HG02938 (cell line): Measurements from ENCODE around the gene SPRYD4.

Experiments used
- ATAC-seq: cut with Tn5 transposase; IDR thresholded peaks from one replicate; pipeline ENCODE4 v1.9.1; 2021; ENCODE audit warnings: mild to moderate bottlenecking, moderate library complexity; ENCODE audit not compliant: unreplicated experiment

The SPRYD4 gene

DNA sequence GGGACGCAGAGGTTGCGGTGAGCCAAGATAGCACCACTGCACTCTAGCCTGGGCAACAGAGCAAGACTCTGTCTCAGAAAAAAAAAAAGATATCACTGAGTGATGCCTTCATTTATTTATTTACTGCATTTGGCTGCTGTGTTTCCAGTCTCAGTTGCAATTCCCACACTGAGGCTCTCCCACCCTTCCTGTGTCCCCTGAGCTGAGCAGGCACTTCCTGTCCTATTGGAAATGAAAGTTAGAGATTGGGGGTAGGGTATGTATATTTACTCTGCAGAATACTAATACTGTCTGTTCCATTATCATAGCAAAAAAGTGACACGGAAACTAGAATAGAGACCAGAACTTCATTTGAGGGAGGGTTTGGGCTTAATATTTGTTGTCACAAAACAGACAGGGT lies 51.7 kb downstream of the SPRYD4 start:
- ATAC-seq, result no peak

DNA sequence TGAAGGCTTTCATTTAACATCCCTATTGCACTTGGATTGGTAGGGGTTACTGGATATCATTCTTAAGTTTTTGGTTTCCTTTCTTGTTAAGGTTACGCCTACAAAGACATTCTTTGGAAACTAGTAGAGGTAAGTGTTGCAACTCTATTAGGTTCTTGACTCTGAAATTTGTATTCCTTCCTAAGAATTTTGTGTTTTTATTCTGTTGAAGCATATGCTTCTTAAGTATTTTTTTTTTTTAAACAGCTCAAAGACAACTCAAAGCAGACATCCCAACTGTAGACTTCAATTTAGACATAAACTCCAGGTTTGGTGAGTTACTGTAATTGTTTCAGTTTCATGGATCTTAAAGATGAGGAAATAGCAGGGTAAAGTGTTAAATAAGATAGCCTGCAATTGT lies 52.1 kb downstream of the SPRYD4 start:
- no peak for ATAC-seq

DNA sequence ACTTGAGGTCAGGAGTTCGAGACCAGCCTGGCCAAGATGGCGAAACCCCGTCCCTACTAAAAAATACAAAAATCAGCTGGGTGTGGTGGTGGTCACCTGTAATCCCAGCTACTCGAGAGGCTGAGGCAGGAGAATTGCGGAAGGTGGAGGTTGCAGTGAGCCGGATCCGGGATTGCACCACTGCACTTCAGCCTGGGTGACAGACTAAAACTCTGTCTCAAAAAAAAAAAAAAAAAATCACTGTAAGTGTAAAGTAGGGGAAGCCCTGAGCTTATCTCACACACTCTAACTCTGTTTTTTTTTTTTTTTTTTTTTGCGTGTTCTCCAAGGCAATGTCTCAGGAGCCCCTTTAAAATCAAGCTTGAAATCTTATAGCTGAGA lies 52.8 kb downstream of the SPRYD4 start:
- ATAC-seq, result no peak

DNA sequence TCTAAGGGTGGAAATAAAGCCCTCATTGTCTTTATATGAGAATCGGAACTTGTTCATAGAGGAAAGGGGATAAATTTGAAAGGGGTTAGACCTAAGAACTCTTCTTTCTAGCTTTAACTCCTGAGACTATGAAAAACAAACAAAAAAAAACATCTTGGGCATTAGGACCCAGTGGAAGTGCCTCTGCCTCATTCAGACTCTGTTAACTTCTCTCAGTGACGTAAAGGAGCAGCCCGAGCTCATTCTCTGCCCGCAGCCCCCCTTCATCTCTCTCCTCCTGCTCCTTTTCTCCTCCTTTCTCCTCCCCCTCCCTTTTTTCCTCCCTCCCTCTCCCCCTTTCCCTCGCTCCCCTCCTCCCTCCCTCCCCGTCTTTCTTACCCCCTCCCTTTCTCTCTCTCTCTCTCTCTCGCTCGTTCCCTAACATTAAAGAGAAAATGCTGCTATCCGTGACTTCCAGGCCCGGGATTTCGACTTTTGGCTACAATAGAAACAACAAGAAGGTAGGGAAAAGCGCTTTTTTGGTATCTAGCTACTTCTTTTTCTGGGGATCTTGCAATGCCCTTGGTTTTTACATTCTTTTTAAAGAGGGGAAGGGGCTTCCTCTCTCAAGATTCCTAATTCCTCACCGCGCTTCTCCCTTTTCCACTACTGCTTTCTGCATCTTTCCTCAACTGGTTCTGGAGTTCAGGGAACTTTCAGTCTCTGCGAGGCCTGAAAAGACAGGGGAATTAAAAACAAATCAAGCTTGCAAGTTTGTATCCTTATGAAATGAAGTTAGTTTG lies 53.4 kb downstream of the SPRYD4 start, which contains the start of gene RBMS2:
TSS of gene RBMS2 (plus strand) at position 231 of the 782 bp plus-strand sequence. CDS start at position 435, 204 bp downstream.
- no peak for ATAC-seq

DNA sequence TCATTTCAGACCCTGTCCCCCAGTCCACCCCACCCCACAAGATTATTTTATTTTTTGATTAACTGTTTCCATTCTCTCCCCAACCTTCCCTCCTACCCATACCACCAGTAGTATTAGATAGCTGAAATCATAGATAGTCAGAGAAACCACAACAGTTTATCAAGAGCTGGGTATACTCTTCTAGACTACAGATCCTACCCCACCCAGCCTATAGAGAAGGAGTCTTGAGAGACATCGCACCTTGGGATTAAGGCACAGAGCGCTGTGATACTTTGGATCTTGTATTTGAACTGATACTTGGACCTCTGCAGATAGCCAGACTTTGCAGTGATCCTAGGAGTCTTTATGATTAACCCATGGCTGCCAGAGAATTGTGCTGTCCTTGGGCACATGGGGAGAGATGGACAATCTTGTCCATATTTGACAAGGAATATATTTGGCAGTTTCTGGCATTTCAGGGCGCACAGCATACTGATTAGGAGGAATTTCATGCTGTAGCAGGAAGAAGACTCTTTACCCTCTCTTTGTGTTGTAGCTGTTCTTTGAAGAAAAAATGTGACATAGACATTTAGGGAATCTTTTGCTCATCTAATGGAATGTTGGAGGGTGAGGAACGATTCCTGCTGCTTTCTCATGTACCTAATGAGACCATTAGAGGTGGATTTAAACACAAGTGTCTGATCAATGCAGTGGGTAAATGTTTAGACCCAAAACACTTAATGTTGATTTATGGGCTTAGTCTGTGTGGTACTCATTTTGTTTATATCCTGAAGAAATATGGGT lies 54.2 kb downstream of the SPRYD4 start:
- ATAC-seq, result no peak

DNA sequence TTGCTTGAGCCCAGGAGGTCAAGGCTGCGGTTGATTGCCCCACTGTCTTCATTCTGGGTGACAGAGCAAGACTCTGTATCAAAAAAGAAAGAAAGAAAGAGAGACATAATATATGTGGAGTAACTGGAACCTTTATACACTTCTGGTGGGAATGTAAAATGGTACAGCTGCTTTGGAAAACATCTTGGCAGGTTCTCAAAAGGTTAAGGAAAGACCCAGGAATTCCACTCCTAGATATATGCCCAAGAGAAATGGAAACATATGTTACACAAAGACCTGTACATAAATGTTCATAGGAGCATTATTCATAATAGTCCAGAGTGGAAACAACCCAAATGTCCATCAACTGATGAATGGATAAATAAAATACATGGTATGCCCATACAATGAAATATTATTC lies 60.5 kb downstream of the SPRYD4 start:
- ATAC-seq, result no peak
